ENCODE measurements around the gene NEK10.

DNA sequence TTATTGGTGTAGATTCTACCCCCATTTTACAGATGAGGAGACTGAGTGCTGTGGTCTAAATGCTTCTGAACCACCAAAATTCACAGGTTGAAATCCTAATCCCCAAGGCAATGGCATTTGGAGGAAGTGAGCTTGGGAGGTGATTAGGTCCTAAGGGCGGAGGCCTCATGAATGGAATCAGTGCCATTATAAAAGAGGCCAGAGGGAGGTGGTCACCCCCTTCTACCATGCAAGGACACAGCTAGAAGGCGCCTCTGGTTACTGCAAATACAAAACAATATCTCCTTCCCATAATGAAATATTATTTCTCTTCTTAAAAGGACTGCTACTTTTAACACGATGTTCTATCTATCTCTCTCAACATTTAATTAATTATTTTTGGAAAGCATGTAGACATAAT is 223.5 kb downstream of the NEK10 start:
- no peak for TF ChIP-seq POLR2A (IDR thresholded peaks at IDR 0.05; ENCODE audit: low read length)
- TF ChIP-seq GATA1 (IDR thresholded peaks at IDR 0.05; ENCODE audit: low read depth, low read length): no peak

All from erythroblast (primary cell).